GM12892 (cell line): ENCODE data around the gene NCOA1.

ENCODE experiments used
- POLR2A ChIP-seq: IDR thresholded peaks from 2 replicates; pipeline ENCODE4 v1.6.1; 2011; ENCODE audit warnings: low read depth, low read length, control low read depth
- POLR2AphosphoS5 ChIP-seq: IDR thresholded peaks from 2 replicates; pipeline ENCODE4 v1.6.1; 2011; ENCODE audit warnings: low read depth, low read length, control low read depth
- TAF1 ChIP-seq: IDR thresholded peaks from 2 replicates; pipeline ENCODE4 v1.6.1; 2011; ENCODE audit warnings: low read depth, mild to moderate bottlenecking, control low read depth, low read length, borderline replicate concordance

- no peak for TF ChIP-seq POLR2A
- TF ChIP-seq POLR2AphosphoS5 = no peak
- TF ChIP-seq TAF1 = no peak
Measured at GRCh38 chr2:24576617-24577016, 85.6 kb downstream of the NCOA1 start.
